ENCODE measurements around the gene ROR1.

- TF ChIP-seq CTCF (conservative IDR thresholded peaks at IDR 0.05; ENCODE audit: low read length) (no peak), EZH2phosphoT487 (IDR thresholded peaks at IDR 0.05; ENCODE audit: borderline replicate concordance, low read depth, low read length) (no peak)
These were observed 401.8 kb downstream of the ROR1 start for GRCh38 chr1:64175639-64176038.

Data from OCI-LY7 (cell line).